ENCODE results near the gene AMMECR1. TPM values are rescaled to one million over a fixed set of nuclear protein-coding genes. Genes with fewer than 3 reads are reported as not detected.
A peak's percentile ranks its signal among the peaks of the same experiment; 100 is the strongest.

Gene AMMECR1
- total and polyA plus RNA-seq, 2 of the 4 experiments (the other 2 are of a cell fraction), result 7.0 to 11.3 TPM

DNA sequence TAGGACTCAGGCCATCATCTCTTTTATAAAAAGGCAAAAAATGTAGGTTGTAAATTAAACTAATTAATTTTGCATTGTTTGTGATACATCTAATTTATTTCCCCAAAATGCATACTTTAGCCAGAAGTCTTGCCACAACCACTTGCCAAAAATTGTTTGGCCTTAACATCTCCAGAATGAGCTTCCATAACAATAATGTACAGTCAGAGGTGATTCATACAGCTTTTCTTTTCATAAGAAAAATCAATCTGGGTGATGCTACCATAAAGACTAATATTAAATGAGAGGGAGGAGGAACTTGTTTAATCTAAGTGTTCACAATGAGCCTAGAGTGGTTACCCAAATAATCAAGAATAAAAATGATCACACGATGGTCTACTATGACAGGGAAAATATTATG lies 59.3 kb downstream of the AMMECR1 start:
- no TSS peak for BruUV-seq (replicated peaks)
- Histone ChIP-seq H3K79me1 (ENCODE audit: low read depth in 1 of 2, low read length in 2 of 2) (peaks cover 7 to 9% of the 10 kb centered on the region in 2 experiments; a peak in 3 of 4 replicates), H2BK5ac (ENCODE audit: low read depth, low read length, poor library complexity, severe bottlenecking) (no peak overlapping the region), H3K27ac (ENCODE audit: insufficient read depth, low read length) (no peak overlapping the region), H3K18ac (ENCODE audit: low read depth, low read length) (no peak overlapping the region), H3K4me3 (ENCODE audit: insufficient read depth, low read depth, low read length) (no peak overlapping the region), H3K9me1 (ENCODE audit: insufficient read depth, low read length) (no peaks in the 10 kb centered on the region), H3K4me1 (ENCODE audit: control insufficient read depth, insufficient read depth, low read length) (no peaks in the 10 kb centered on the region), H3K9me3 (ENCODE audit: control insufficient read depth, insufficient read depth, low read length) (no peaks in the 10 kb centered on the region), H3K36me3 (ENCODE audit: control insufficient read depth, insufficient read depth, low read length) (no peaks in the 10 kb centered on the region), H3K4me2 (ENCODE audit: low read depth, low read length) (no peak overlapping the region), H2BK120ac (ENCODE audit: low read depth, low read length) (no peak overlapping the region), H3K27me3 (ENCODE audit: control insufficient read depth, insufficient read depth, low read length) (no peaks in the 10 kb centered on the region), H4K91ac (ENCODE audit: insufficient read depth, low read depth, low read length) (no peak overlapping the region), H3K56ac (ENCODE audit: extremely low read depth, insufficient read depth, low read length) (no peak overlapping the region), H2BK15ac (ENCODE audit: low read depth, low read length) (no peak overlapping the region), H3K9ac (ENCODE audit: low read depth, low read length) (no peak overlapping the region), H3K14ac (replicated peaks; ENCODE audit: low read depth, low read length) (no peak overlapping the region), H2AFZ (replicated peaks; ENCODE audit: low read length, poor library complexity) (no peak overlapping the region), H2AK9ac (replicated peaks; ENCODE audit: low read depth, low read length, poor library complexity) (no peak overlapping the region), H4K20me1 (ENCODE audit: insufficient read depth, low read length) (no peaks in the 10 kb centered on the region; the same call in 1 of the 2 replicates), H4K5ac (ENCODE audit: low read depth, low read length) (no peak overlapping the region), H3K23ac (ENCODE audit: low read depth, low read length) (no peak overlapping the region), H4K8ac (ENCODE audit: low read depth in 2 of 2, low read length in 2 of 2) (no peak overlapping the region), H2AK5ac (ENCODE audit: low read depth, low read length) (no peak overlapping the region), H2BK20ac (ENCODE audit: low read depth, low read length) (no peak overlapping the region), H3K4ac (ENCODE audit: low read depth, low read length) (no peak overlapping the region)
- TF ChIP-seq SMC3 (IDR thresholded peaks at IDR 0.05; ENCODE audit: low read depth, low read length) (no peak), BHLHE40 (IDR thresholded peaks at IDR 0.05; ENCODE audit: low read depth, low read length) (no peak), NFE2L2 (IDR thresholded peaks at IDR 0.05; ENCODE audit: low read depth, low read length) (no peak), POLR2A (IDR thresholded peaks at IDR 0.05; ENCODE audit: low read depth, low read length) (no peak), RCOR1 (IDR thresholded peaks at IDR 0.05; ENCODE audit: insufficient replicate concordance, low read length) (no peak), MAFK (IDR thresholded peaks at IDR 0.05; ENCODE audit: low read depth, low read length) (no peak), CEBPB (IDR thresholded peaks at IDR 0.05; ENCODE audit: low read depth, low read length) (no peak), USF2 (IDR thresholded peaks at IDR 0.05; ENCODE audit: low read depth, low read length) (no peak)
- TF ChIP-seq, protein P1, sequence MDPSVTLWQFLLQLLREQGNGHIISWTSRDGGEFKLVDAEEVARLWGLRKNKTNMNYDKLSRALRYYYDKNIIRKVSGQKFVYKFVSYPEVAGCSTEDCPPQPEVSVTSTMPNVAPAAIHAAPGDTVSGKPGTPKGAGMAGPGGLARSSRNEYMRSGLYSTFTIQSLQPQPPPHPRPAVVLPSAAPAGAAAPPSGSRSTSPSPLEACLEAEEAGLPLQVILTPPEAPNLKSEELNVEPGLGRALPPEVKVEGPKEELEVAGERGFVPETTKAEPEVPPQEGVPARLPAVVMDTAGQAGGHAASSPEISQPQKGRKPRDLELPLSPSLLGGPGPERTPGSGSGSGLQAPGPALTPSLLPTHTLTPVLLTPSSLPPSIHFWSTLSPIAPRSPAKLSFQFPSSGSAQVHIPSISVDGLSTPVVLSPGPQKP (IDR thresholded peaks at IDR 0.05; ENCODE audit: borderline replicate concordance, low read depth, low read length), result no peak
- intact Hi-C loops (cut with micrococcal nuclease) (loop anchor here (1.0 kb wide), 1 partner anchor 37 kb away; no protein-coding TSS in a partner anchor), in situ Hi-C loops (cut with MboI; ENCODE audit: low sequenced_read_pairs) (no loop called here), dilution Hi-C loops (cut with HindIII; ENCODE audit: low sequenced_read_pairs, unreplicated experiment) (no loop called here)
- DNase-seq (peak; percentile 68), ATAC-seq (ENCODE audit: low read depth) (peak; percentile 48)
- no CpG with 5 or more reads among the region's 1 CpG for WGBS, 2 experiments (ENCODE audit: extremely low coverage in 2 of 2, insufficient read length in 1 of 2)
- ChIA-PET POLR2A (ENCODE audit: unreplicated experiment) (no interaction called here), CTCF (no interaction called here)
